IMR-90 (cell line): ENCODE data around the gene NEURL1. TPM values are rescaled to one million over a fixed set of nuclear protein-coding genes. Genes with fewer than 3 reads are reported as not detected.

Source experiments
- ATAC-seq: fragments of 200-7000 bp; cut with Tn5 transposase; 2 replicates; pipeline ENCODE4 v1.9.1; 2020; ENCODE audit warnings: low read depth, mild to moderate bottlenecking, moderate library complexity
- BruUV-seq: library from RNA; stranded (reverse); fragments of 400-500 nt; replicated peaks from 2 replicates; lab custom pipeline; 2021; lab: Mats Ljungman, UMichigan
- CTCF ChIA-PET: fragments of 300-600 bp; formaldehyde crosslinking; extraction: SDS; loops from one replicate; lab custom pipeline; 2021; ENCODE audit warnings: antibody characterized with exemption; lab: Yijun Ruan, JAX
- POLR2A ChIA-PET: fragments of 300-600 bp; sonication (Branson Sonifier 250); formaldehyde crosslinking; loops from one replicate; lab custom pipeline; 2022; ENCODE audit warnings: antibody characterized with exemption; ENCODE audit not compliant: unreplicated experiment; lab: Charles Lee
- DNase-seq: peaks from one replicate; pipeline ENCODE4 v3.0.0; 2013
- H2AFZ ChIP-seq: replicated peaks from 2 replicates; pipeline ENCODE3; 2013; ENCODE audit warnings: low read length, mild to moderate bottlenecking; ENCODE audit not compliant: poor library complexity
- H2AK5ac ChIP-seq: 2 replicates; pipeline ENCODE4 v1.6.1; 2013; ENCODE audit warnings: low read depth, low read length, inconsistent platforms
- H2AK9ac ChIP-seq: replicated peaks from 2 replicates; pipeline ENCODE3; 2013; ENCODE audit warnings: mild to moderate bottlenecking, low read depth, low read length, moderate library complexity; ENCODE audit not compliant: poor library complexity
- H2BK120ac ChIP-seq: 2 replicates; pipeline ENCODE4 v1.6.1; 2013; ENCODE audit warnings: low read depth, low read length, inconsistent platforms
- H2BK15ac ChIP-seq: 3 replicates; pipeline ENCODE4 v1.6.1; 2013; ENCODE audit warnings: low read depth, low read length, inconsistent platforms
- H2BK20ac ChIP-seq: 2 replicates; pipeline ENCODE4 v1.6.1; 2013; ENCODE audit warnings: low read depth, mild to moderate bottlenecking, inconsistent platforms, low read length, moderate library complexity
- H2BK5ac ChIP-seq: 2 replicates; pipeline ENCODE4 v1.6.1; 2013; ENCODE audit warnings: mild to moderate bottlenecking, low read depth, low read length, inconsistent platforms; ENCODE audit not compliant: poor library complexity, severe bottlenecking
- H3K14ac ChIP-seq: replicated peaks from 2 replicates; pipeline ENCODE4 v1.6.1; 2013; ENCODE audit warnings: low read depth, low read length, inconsistent platforms
- H3K18ac ChIP-seq: 2 replicates; pipeline ENCODE4 v1.6.1; 2013; ENCODE audit warnings: low read depth, low read length, control low read depth
- H3K23ac ChIP-seq: 2 replicates; pipeline ENCODE4 v1.6.1; 2013; ENCODE audit warnings: low read depth, low read length, inconsistent platforms
- H3K27ac ChIP-seq: 2 replicates; pipeline ENCODE4 v1.5.1; 2013; ENCODE audit warnings: mild to moderate bottlenecking, control low read depth, low read length; ENCODE audit not compliant: insufficient read depth
- H3K27me3 ChIP-seq: 2 replicates; pipeline ENCODE4 v1.6.1; 2013; ENCODE audit warnings: low read length; ENCODE audit not compliant: control insufficient read depth, insufficient read depth
- H3K36me3 ChIP-seq: 2 replicates; pipeline ENCODE4 v1.6.1; 2013; ENCODE audit warnings: low read length, mixed read lengths; ENCODE audit not compliant: control insufficient read depth, insufficient read depth
- H3K4ac ChIP-seq: 2 replicates; pipeline ENCODE4 v1.6.1; 2013; ENCODE audit warnings: low read depth, low read length, inconsistent platforms
- H3K4me1 ChIP-seq: 2 replicates; pipeline ENCODE4 v1.6.1; 2013; ENCODE audit warnings: low read length, mixed read lengths; ENCODE audit not compliant: control insufficient read depth, insufficient read depth
- H3K4me2 ChIP-seq: 2 replicates; pipeline ENCODE4 v1.6.1; 2013; ENCODE audit warnings: low read depth, mild to moderate bottlenecking, control low read depth, low read length, moderate library complexity
- H3K4me3 ChIP-seq: 2 replicates; pipeline ENCODE4 v1.5.1; 2013; ENCODE audit warnings: low read depth, mild to moderate bottlenecking, control low read depth, low read length, moderate library complexity; ENCODE audit not compliant: insufficient read depth
- H3K56ac ChIP-seq: 2 replicates; pipeline ENCODE4 v1.6.1; 2013; ENCODE audit warnings: low read length, inconsistent platforms; ENCODE audit not compliant: insufficient read depth; ENCODE audit errors: extremely low read depth
- H3K79me1 ChIP-seq, 2 experiments: 2 replicates each; pipeline ENCODE4 v1.6.1; 2013; ENCODE audit warnings: low read length in 2 of 2, inconsistent platforms in 1 of 2, low read depth in 1 of 2
- H3K9ac ChIP-seq: 2 replicates; pipeline ENCODE4 v1.6.1; 2013; ENCODE audit warnings: low read depth, low read length, control low read depth
- H3K9me1 ChIP-seq: 2 replicates; pipeline ENCODE4 v1.6.1; 2013; ENCODE audit warnings: low read length, inconsistent platforms; ENCODE audit not compliant: insufficient read depth
- H3K9me3 ChIP-seq: 2 replicates; pipeline ENCODE4 v1.6.1; 2013; ENCODE audit warnings: low read length; ENCODE audit not compliant: control insufficient read depth, insufficient read depth
- H4K20me1 ChIP-seq: 2 replicates; pipeline ENCODE4 v1.6.1; 2013; ENCODE audit warnings: low read length, inconsistent platforms; ENCODE audit not compliant: insufficient read depth
- H4K5ac ChIP-seq: 2 replicates; pipeline ENCODE4 v1.6.1; 2013; ENCODE audit warnings: mild to moderate bottlenecking, low read depth, low read length, control low read depth
- H4K8ac ChIP-seq, 2 experiments: 2 replicates each; pipeline ENCODE4 v1.6.1; 2013; ENCODE audit warnings: low read depth in 2 of 2, low read length in 2 of 2, control low read depth in 1 of 2, inconsistent platforms in 1 of 2
- H4K91ac ChIP-seq: 2 replicates; pipeline ENCODE4 v1.6.1; 2013; ENCODE audit warnings: low read depth, low read length, inconsistent platforms; ENCODE audit not compliant: insufficient read depth
- BHLHE40 ChIP-seq: fragments of 150-350 bp; IDR thresholded peaks from 2 replicates; pipeline ENCODE4 v1.6.1; 2016; ENCODE audit warnings: mild to moderate bottlenecking, low read depth, low read length
- CEBPB ChIP-seq: IDR thresholded peaks from 2 replicates; pipeline ENCODE4 v1.6.1; 2012; ENCODE audit warnings: low read depth, low read length, improper control_type of control experiment
- CHD1 ChIP-seq: IDR thresholded peaks from 2 replicates; pipeline ENCODE4 v1.6.1; 2012; ENCODE audit warnings: low read depth, low read length, improper control_type of control experiment
- CTCF ChIP-seq: conservative IDR thresholded peaks from 2 replicates; pipeline ENCODE4 v1.5.1; 2012; ENCODE audit warnings: mild to moderate bottlenecking, low read depth, low read length, improper control_type of control experiment
- ELK1 ChIP-seq: fragments of 150-350 bp; IDR thresholded peaks from 2 replicates; pipeline ENCODE4 v1.6.1; 2016; ENCODE audit warnings: low read depth, mild to moderate bottlenecking, low read length, moderate library complexity, borderline replicate concordance
- MAFK ChIP-seq: IDR thresholded peaks from 2 replicates; pipeline ENCODE4 v1.6.1; 2012; ENCODE audit warnings: low read depth, low read length, improper control_type of control experiment
- MAZ ChIP-seq: IDR thresholded peaks from 2 replicates; pipeline ENCODE4 v1.6.1; 2012; ENCODE audit warnings: low read depth, mild to moderate bottlenecking, low read length, improper control_type of control experiment, moderate library complexity, borderline replicate concordance
- MXI1 ChIP-seq: IDR thresholded peaks from 2 replicates; pipeline ENCODE4 v1.6.1; 2012; ENCODE audit warnings: low read depth, mild to moderate bottlenecking, low read length, moderate library complexity, borderline replicate concordance
- NFE2L2 ChIP-seq: fragments of 150-350 bp; IDR thresholded peaks from 2 replicates; pipeline ENCODE4 v1.6.1; 2016; ENCODE audit warnings: low read depth, mild to moderate bottlenecking, low read length
- POLR2A ChIP-seq: IDR thresholded peaks from 2 replicates; pipeline ENCODE4 v1.6.1; 2012; ENCODE audit warnings: mild to moderate bottlenecking, low read depth, low read length
- RAD21 ChIP-seq: IDR thresholded peaks from 2 replicates; pipeline ENCODE4 v1.6.1; 2012; ENCODE audit warnings: low read length, improper control_type of control experiment
- RCOR1 ChIP-seq: IDR thresholded peaks from 2 replicates; pipeline ENCODE4 v1.6.1; 2012; ENCODE audit warnings: mild to moderate bottlenecking, low read length, improper control_type of control experiment; ENCODE audit not compliant: insufficient replicate concordance
- RFX5 ChIP-seq: IDR thresholded peaks from 2 replicates; pipeline ENCODE4 v1.8.0; 2012; ENCODE audit warnings: low read depth, mild to moderate bottlenecking, low read length, moderate library complexity
- SMC3 ChIP-seq: fragments of 150-350 bp; IDR thresholded peaks from 2 replicates; pipeline ENCODE4 v1.6.1; 2016; ENCODE audit warnings: low read depth, mild to moderate bottlenecking, antibody characterized with exemption, low read length, moderate library complexity
- USF2 ChIP-seq: fragments of 150-350 bp; IDR thresholded peaks from 2 replicates; pipeline ENCODE4 v1.6.1; 2017; ENCODE audit warnings: mild to moderate bottlenecking, antibody characterized with exemption, low read length, low read depth
- WGBS, 2 experiments: methylation state at CpG; one replicate each; pipeline versions ENCODE4 v1.1.5 to v1.1.7; 2013; ENCODE audit warnings: missing lambda C conversion rate in 2 of 2; ENCODE audit not compliant: insufficient read length in 1 of 2; ENCODE audit errors: extremely low coverage in 2 of 2; 5-methylcytosine and 5-hydroxymethylcytosine counted together
- dilution Hi-C: fragments of 300-500 bp; cut with HindIII; formaldehyde crosslinking; loops from one replicate; pipeline ENCODE4 v1.14.3; 2018; ENCODE audit warnings: low sequenced_read_pairs; ENCODE audit not compliant: unreplicated experiment
- in situ Hi-C: fragments of 300-500 bp; cut with MboI; formaldehyde crosslinking; loops from 3 replicates; pipeline ENCODE4 v1.14.3; 2019; ENCODE audit warnings: low sequenced_read_pairs, inconsistent platforms, mixed read lengths
- intact Hi-C: fragments of 100-400 bp; cut with micrococcal nuclease; formaldehyde crosslinking; loops from 2 replicates; pipeline ENCODE4 v1.10.0; 2022
- polyA plus RNA-seq, 3 experiments: library from polyadenylated mRNA; depleted of rRNA; stranded (reverse); fragments of >200 nt; gene quantifications; 2 replicates each; pipeline ENCODE4 v1.2.3, GENCODE V29; 2012; ENCODE audit warnings: low replicate concordance in 1 of 3
- total RNA-seq: library from RNA; depleted of rRNA; stranded (reverse); fragments of >200 nt; gene quantifications from 2 replicates; pipeline ENCODE4 v1.2.3, GENCODE V29; 2012

The NEURL1 gene
- total and polyA plus RNA-seq, 2 of the 4 experiments (the other 2 are of a cell fraction): 0.36 to 0.82 TPM

- Histone ChIP-seq H3K36me3 (no peaks in the 10 kb centered on the region), H3K56ac (no peak overlapping the region), H4K20me1 (peaks cover 16% of the 10 kb centered on the region; the same call in 1 of the 2 replicates), H2BK5ac (no peak overlapping the region), H2BK15ac (no peak overlapping the region), H3K9me1 (no peaks in the 10 kb centered on the region; the same call in 1 of the 2 replicates), H4K5ac (no peak overlapping the region), H3K79me1 (no peaks in the 10 kb centered on the region), H3K9me3 (peaks cover 4% of the 10 kb centered on the region; the same call in 1 of the 2 replicates), H3K27me3 (peaks cover 65% of the 10 kb centered on the region), H2BK20ac (no peak overlapping the region), H3K4me2 (no peak overlapping the region), H2BK120ac (no peak overlapping the region), H3K4me3 (no peak overlapping the region), H2AK5ac (no peak overlapping the region), H2AK9ac (no peak overlapping the region), H3K4ac (no peak overlapping the region), H2AFZ (no peak overlapping the region), H3K27ac (no peak overlapping the region), H3K4me1 (peaks cover 3% of the 10 kb centered on the region; the same call in 1 of the 2 replicates), H3K14ac (no peak overlapping the region), H4K8ac (no peak overlapping the region), H3K9ac (no peak overlapping the region), H3K23ac (no peak overlapping the region), H4K91ac (no peak overlapping the region), H3K18ac (no peak overlapping the region)
- ATAC-seq (no peak), DNase-seq (no peak)
- in situ Hi-C loops: no loop called here
- BruUV-seq: no TSS peak
- TF ChIP-seq MXI1 (no peak), USF2 (no peak), ELK1 (no peak), CTCF (no peak), RFX5 (no peak), MAZ (no peak), NFE2L2 (no peak), BHLHE40 (no peak), CEBPB (no peak), RCOR1 (no peak), RAD21 (no peak), POLR2A (no peak), CHD1 (no peak), MAFK (no peak), SMC3 (no peak)
- POLR2A ChIA-PET: no interaction called here
- no CpG with 5 or more reads among the region's 1 CpG for WGBS, 2 experiments
- dilution Hi-C loops: no loop called here
- CTCF ChIA-PET: interaction anchor here (0.5 to 0.7 kb wide), 2 partner anchors 27 to 153 kb away, joined by 3 read pairs; no protein-coding TSS in a partner anchor
- intact Hi-C loops: no loop called here
Observed at GRCh38 chr10:103539751-103540150, 46.2 kb downstream of the NEURL1 start.
